ENCODE data around the gene FGR.

Gene FGR

GRCh38 chr1:27665016-27665651 is 30.1 kb upstream of the FGR start:
- H3K4me1 Mint-ChIP-seq (ENCODE audit: low read depth): peaks cover 48% of the 10 kb centered on the region

GRCh38 chr1:27664291-27664690 is 29.3 kb upstream of the FGR start:
- Mint-ChIP-seq H3K27me3 (no peaks in the 10 kb centered on the region), H3K4me3 (no peak overlapping the region), H3K27ac (no peak overlapping the region), H3K9me3 (no peaks in the 10 kb centered on the region), H3K36me3 (ENCODE audit: low read depth) (peaks cover 19% of the 10 kb centered on the region), H3K4me1 (ENCODE audit: low read depth) (peaks cover 44% of the 10 kb centered on the region)
- no peak for DNase-seq

More at GRCh38 chr1:27665016-27665651, 30.1 kb upstream of the FGR start:
- Mint-ChIP-seq H3K4me3 (no peak overlapping the region), H3K36me3 (ENCODE audit: low read depth) (peaks cover 19% of the 10 kb centered on the region), H3K27ac (no peak overlapping the region), H3K27me3 (no peaks in the 10 kb centered on the region), H3K9me3 (no peaks in the 10 kb centered on the region)
- no peak for DNase-seq

- Mint-ChIP-seq H3K4me1 (ENCODE audit: low read depth) (peaks cover 49% of the 10 kb centered on the region), H3K4me3 (peak overlapping the region; percentile 66), H3K27me3 (no peaks in the 10 kb centered on the region), H3K36me3 (ENCODE audit: low read depth) (peaks cover 19% of the 10 kb centered on the region), H3K27ac (peak overlapping the region; percentile 99), H3K9me3 (no peaks in the 10 kb centered on the region)
- peak; percentile 95 for DNase-seq
These were observed 27.9 kb upstream of the FGR start for GRCh38 chr1:27662707-27663393.

- Mint-ChIP-seq H3K9me3 (no peaks in the 10 kb centered on the region), H3K4me3 (peak overlapping the region; percentile 66), H3K27me3 (no peaks in the 10 kb centered on the region), H3K4me1 (ENCODE audit: low read depth) (peaks cover 49% of the 10 kb centered on the region), H3K36me3 (ENCODE audit: low read depth) (peaks cover 15% of the 10 kb centered on the region), H3K27ac (peak overlapping the region; percentile 99)
- DNase-seq: no peak
These were observed 27.3 kb upstream of the FGR start for GRCh38 chr1:27662261-27662660.

- Mint-ChIP-seq H3K4me1 (ENCODE audit: low read depth) (peaks cover 46% of the 10 kb centered on the region), H3K9me3 (no peaks in the 10 kb centered on the region)
These were observed 26.6 kb upstream of the FGR start for GRCh38 chr1:27661412-27662075.

GRCh38 chr1:27660300-27660835 is 25.4 kb upstream of the FGR start:
- H3K4me3 Mint-ChIP-seq: peak overlapping the region; percentile 76
- H3K4me1 Mint-ChIP-seq (ENCODE audit: low read depth): peaks cover 49% of the 10 kb centered on the region
- H3K27ac Mint-ChIP-seq: peak overlapping the region; percentile 91
- no peaks in the 10 kb centered on the region for H3K9me3 Mint-ChIP-seq
- H3K36me3 Mint-ChIP-seq (ENCODE audit: low read depth): no peaks in the 10 kb centered on the region
- no peaks in the 10 kb centered on the region for H3K27me3 Mint-ChIP-seq
- no peak for DNase-seq

More at GRCh38 chr1:27661412-27662075, 26.6 kb upstream of the FGR start:
- peaks cover 9% of the 10 kb centered on the region for H3K36me3 Mint-ChIP-seq (ENCODE audit: low read depth)
- H3K27ac Mint-ChIP-seq: peak overlapping the region; percentile 65
- H3K4me3 Mint-ChIP-seq: no peak overlapping the region
- no peak for DNase-seq
- H3K27me3 Mint-ChIP-seq: no peaks in the 10 kb centered on the region

- Mint-ChIP-seq H3K27ac (peak overlapping the region; percentile 91), H3K9me3 (no peaks in the 10 kb centered on the region), H3K4me1 (ENCODE audit: low read depth) (peaks cover 49% of the 10 kb centered on the region), H3K4me3 (peak overlapping the region; percentile 76), H3K36me3 (ENCODE audit: low read depth) (no peaks in the 10 kb centered on the region), H3K27me3 (no peaks in the 10 kb centered on the region)
- DNase-seq: peak; percentile 90
These were observed 24.7 kb upstream of the FGR start for GRCh38 chr1:27659497-27660299.

GRCh38 chr1:27658951-27659496 is 24.0 kb upstream of the FGR start:
- Mint-ChIP-seq H3K9me3 (no peaks in the 10 kb centered on the region), H3K27ac (peak overlapping the region; percentile 89), H3K4me1 (ENCODE audit: low read depth) (peaks cover 49% of the 10 kb centered on the region), H3K27me3 (no peaks in the 10 kb centered on the region), H3K36me3 (ENCODE audit: low read depth) (no peaks in the 10 kb centered on the region), H3K4me3 (peak overlapping the region; percentile 76)
- no peak for DNase-seq

- Mint-ChIP-seq H3K9me3 (no peaks in the 10 kb centered on the region), H3K4me3 (no peak overlapping the region), H3K36me3 (ENCODE audit: low read depth) (no peaks in the 10 kb centered on the region), H3K4me1 (ENCODE audit: low read depth) (peaks cover 31% of the 10 kb centered on the region), H3K27me3 (no peaks in the 10 kb centered on the region), H3K27ac (no peak overlapping the region)
- DNase-seq: no peak
These were observed 21.3 kb upstream of the FGR start for GRCh38 chr1:27656157-27656893.

- Mint-ChIP-seq H3K4me3 (no peak overlapping the region), H3K27ac (no peak overlapping the region), H3K4me1 (ENCODE audit: low read depth) (peaks cover 30% of the 10 kb centered on the region), H3K27me3 (no peaks in the 10 kb centered on the region), H3K9me3 (no peaks in the 10 kb centered on the region), H3K36me3 (ENCODE audit: low read depth) (no peaks in the 10 kb centered on the region)
- no peak for DNase-seq
These were observed 20.4 kb upstream of the FGR start for GRCh38 chr1:27655151-27655937.

GRCh38 chr1:27652111-27652864 is 17.3 kb upstream of the FGR start:
- Mint-ChIP-seq H3K9me3 (no peaks in the 10 kb centered on the region), H3K4me1 (ENCODE audit: low read depth) (peaks cover 18% of the 10 kb centered on the region), H3K27ac (no peak overlapping the region), H3K27me3 (no peaks in the 10 kb centered on the region), H3K36me3 (ENCODE audit: low read depth) (no peaks in the 10 kb centered on the region), H3K4me3 (no peak overlapping the region)
- DNase-seq: no peak

- DNase-seq: no peak
- no peaks in the 10 kb centered on the region for H3K36me3 Mint-ChIP-seq (ENCODE audit: low read depth)
These were observed 15.7 kb upstream of the FGR start for GRCh38 chr1:27650539-27651175.

More at GRCh38 chr1:27650539-27651175, 15.7 kb upstream of the FGR start:
- H3K4me3 Mint-ChIP-seq: no peak overlapping the region
- H3K4me1 Mint-ChIP-seq (ENCODE audit: low read depth): peaks cover 17% of the 10 kb centered on the region
- no peaks in the 10 kb centered on the region for H3K9me3 Mint-ChIP-seq
- H3K27ac Mint-ChIP-seq: peak overlapping the region; percentile 80
- no peaks in the 10 kb centered on the region for H3K27me3 Mint-ChIP-seq
